Ovary (tissue), 3 donors: ENCODE measurements around the gene DPF3.

Experiments
- CTCF ChIP-seq, 3 donors: fragments of 450-650 bp in 2 of 3; fragments of 200-600 bp in 1 of 3; IDR thresholded peaks; one replicate each; pipeline versions ENCODE4 v1.5.1 to v1.8.0; 2016 to 2022; ENCODE audit warnings: antibody characterized with exemption in 3 of 3, mild to moderate bottlenecking in 1 of 3
- EP300 ChIP-seq: sonication (generic); formaldehyde crosslinking; IDR thresholded peaks from one replicate; pipeline ENCODE4 v1.6.1; 2017; ENCODE audit warnings: antibody characterized with exemption
- POLR2A ChIP-seq: fragments of 450-650 bp; IDR thresholded peaks from one replicate; pipeline ENCODE4 v1.6.1; 2017; ENCODE audit warnings: antibody characterized with exemption, mild to moderate bottlenecking, moderate library complexity
- donor health status: DM: no; HTN: no; CAD: no.

GRCh38 chr14:72850360-72850759, 43.5 kb downstream of the DPF3 start:
- TF ChIP-seq POLR2A = no peak
- TF ChIP-seq CTCF (IDR thresholded peaks at IDR 0.05) = no peak
- no peak for TF ChIP-seq EP300
